ENCODE measurements around the gene SLC22A23. TPM values are rescaled to one million over a fixed set of nuclear protein-coding genes. Genes with fewer than 3 reads are reported as not detected.

SLC22A23 gene
- total RNA-seq, 1 donor from 2014 or later: 18.7 TPM

DNA sequence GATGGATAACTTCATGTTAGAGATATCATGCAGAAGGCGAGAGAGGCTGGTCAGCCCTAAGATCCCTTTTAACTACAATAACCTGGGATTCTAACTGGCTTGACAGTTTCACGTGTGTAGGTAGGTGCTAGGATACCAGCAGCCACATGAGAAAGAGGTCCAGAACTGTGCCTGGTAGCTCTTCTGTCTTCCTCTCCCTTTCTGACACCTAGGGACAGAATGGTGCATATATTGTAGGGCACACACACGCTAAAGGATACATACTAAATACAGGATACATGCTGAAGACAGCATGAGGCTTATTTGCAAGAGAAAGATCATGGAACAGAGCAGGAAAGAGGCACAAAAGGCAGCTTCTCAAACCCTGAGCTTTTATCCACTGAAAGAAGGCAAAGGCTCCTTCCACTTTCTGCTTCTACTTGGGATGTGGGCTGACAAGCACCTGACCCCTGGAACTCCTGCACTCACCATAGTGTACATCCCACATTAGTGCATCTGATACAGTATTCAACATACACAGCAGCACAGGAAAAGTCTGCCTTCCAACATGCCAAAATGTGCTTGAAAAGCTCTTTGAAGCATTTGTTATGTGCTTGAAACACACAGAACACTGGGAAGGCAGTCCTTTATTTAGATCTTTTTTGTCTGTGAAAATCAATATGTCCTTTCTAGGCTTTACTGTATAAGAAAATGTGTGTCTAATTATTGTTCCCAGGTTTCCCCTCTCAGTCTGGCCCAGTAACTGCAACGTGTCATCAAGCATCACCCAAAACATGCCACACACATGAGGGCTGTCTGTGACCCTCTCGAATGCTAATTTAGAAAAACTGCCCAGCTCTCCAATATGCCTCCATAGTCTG lies 3.2 kb downstream of the SLC22A23 start:
- H3K27me3 ChIP-seq (ENCODE audit: control insufficient read depth, insufficient read depth, low read length): no peaks in the 10 kb centered on the region
- FAIRE-seq (no peak), DNase-seq (ENCODE audit: low read depth) (no peak)
- H3K36me3 ChIP-seq (ENCODE audit: control insufficient read depth, insufficient read depth, low read length): no peaks in the 10 kb centered on the region
- peak overlapping the region; percentile 69 for H3K4me3 ChIP-seq (ENCODE audit: low read depth, low read length)
- TF ChIP-seq, protein P1, sequence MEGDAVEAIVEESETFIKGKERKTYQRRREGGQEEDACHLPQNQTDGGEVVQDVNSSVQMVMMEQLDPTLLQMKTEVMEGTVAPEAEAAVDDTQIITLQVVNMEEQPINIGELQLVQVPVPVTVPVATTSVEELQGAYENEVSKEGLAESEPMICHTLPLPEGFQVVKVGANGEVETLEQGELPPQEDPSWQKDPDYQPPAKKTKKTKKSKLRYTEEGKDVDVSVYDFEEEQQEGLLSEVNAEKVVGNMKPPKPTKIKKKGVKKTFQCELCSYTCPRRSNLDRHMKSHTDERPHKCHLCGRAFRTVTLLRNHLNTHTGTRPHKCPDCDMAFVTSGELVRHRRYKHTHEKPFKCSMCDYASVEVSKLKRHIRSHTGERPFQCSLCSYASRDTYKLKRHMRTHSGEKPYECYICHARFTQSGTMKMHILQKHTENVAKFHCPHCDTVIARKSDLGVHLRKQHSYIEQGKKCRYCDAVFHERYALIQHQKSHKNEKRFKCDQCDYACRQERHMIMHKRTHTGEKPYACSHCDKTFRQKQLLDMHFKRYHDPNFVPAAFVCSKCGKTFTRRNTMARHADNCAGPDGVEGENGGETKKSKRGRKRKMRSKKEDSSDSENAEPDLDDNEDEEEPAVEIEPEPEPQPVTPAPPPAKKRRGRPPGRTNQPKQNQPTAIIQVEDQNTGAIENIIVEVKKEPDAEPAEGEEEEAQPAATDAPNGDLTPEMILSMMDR (IDR thresholded peaks at IDR 0.05; ENCODE audit: insufficient read depth, low read length, severe bottlenecking): no peak

GRCh38 chr6:3451498-3451897 lies 5.4 kb downstream of the SLC22A23 start:
- H3K4me3 ChIP-seq (ENCODE audit: low read depth, low read length): no peak overlapping the region
- H3K36me3 ChIP-seq (ENCODE audit: control insufficient read depth, insufficient read depth, low read length): no peaks in the 10 kb centered on the region
- DNase-seq (ENCODE audit: low read depth) (no peak), FAIRE-seq (no peak)
- no peaks in the 10 kb centered on the region for H3K27me3 ChIP-seq (ENCODE audit: control insufficient read depth, insufficient read depth, low read length)
- TF ChIP-seq, protein P1 (IDR thresholded peaks at IDR 0.05; ENCODE audit: insufficient read depth, low read length, severe bottlenecking): no peak

DNA sequence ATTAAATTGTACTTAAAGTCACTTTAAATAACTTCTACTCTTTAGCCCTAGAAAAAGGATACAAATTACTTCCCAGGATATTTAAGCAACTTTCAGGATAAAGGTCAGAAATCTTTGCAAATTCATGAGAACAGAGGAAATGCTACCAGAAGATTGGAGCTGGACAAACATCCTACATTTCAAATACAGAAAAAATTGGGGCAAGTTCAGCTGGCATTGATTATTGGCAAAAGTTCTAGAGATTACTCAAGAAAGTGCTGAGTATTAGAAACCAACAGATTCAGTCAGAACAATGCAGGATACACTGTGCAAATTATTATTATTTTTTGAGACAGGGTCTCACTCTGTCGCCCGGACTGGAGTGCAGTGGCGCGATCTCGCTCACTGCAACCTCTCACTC lies 6.0 kb downstream of the SLC22A23 start:
- Histone ChIP-seq H3K27me3 (ENCODE audit: control insufficient read depth, insufficient read depth, low read length) (no peaks in the 10 kb centered on the region), H3K4me3 (ENCODE audit: low read depth, low read length) (no peak overlapping the region), H3K36me3 (ENCODE audit: control insufficient read depth, insufficient read depth, low read length) (no peaks in the 10 kb centered on the region)
- DNase-seq (ENCODE audit: low read depth) (no peak), FAIRE-seq (no peak)
- TF ChIP-seq, protein P1 (IDR thresholded peaks at IDR 0.05; ENCODE audit: insufficient read depth, low read length, severe bottlenecking): no peak

DNA sequence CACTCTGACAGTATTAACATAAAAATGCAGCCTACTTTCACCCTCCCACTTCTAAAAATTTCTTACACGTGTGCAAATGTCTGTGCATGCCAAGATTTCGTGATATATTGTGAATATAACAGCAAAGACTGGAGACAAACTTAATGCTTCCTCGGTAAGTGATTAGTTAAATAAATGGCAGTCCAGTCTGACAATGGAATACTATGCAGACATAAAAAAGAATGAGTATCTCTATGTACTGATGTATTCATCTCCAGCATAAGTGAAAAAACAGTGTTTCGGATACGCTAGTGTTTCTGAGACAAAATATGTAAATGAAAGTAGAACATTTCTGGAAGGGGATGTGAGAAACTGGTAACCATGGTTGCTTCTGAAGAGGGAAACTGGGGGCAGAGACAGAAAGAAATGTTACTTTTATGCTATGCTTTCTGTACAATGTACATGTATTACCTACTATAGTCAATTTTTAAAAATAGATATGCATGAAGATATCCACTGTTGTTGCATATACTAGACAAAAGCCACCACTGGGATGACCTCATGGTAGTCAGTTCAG lies 7.0 kb downstream of the SLC22A23 start:
- FAIRE-seq: no peak
- Histone ChIP-seq H3K4me3 (ENCODE audit: low read depth, low read length) (no peak overlapping the region), H3K36me3 (ENCODE audit: control insufficient read depth, insufficient read depth, low read length) (no peaks in the 10 kb centered on the region), H3K27me3 (ENCODE audit: control insufficient read depth, insufficient read depth, low read length) (no peaks in the 10 kb centered on the region)
- TF ChIP-seq, protein P1 (IDR thresholded peaks at IDR 0.05; ENCODE audit: insufficient read depth, low read length, severe bottlenecking): no peak
- DNase-seq (ENCODE audit: low read depth): no peak

DNA sequence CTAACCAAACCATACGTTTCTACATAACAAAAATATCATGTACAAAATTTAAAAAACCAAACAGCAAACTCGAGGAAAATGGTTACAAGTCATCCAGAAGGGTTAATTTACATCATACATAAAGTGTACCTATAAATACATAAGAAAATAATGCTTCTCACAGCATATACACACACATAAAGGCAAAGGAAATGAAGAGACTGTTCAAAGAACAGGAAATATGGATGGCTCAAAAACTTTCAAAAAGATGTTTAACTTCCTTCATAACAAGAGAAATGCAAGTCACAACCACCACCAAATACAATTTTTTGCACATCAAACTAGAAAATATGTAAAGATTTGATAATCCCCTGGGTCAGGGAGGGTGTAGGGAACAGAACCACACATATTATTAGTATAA lies 7.5 kb downstream of the SLC22A23 start:
- TF ChIP-seq, protein P1 (IDR thresholded peaks at IDR 0.05; ENCODE audit: insufficient read depth, low read length, severe bottlenecking): no peak
- Histone ChIP-seq H3K27me3 (ENCODE audit: control insufficient read depth, insufficient read depth, low read length) (no peaks in the 10 kb centered on the region), H3K4me3 (ENCODE audit: low read depth, low read length) (no peak overlapping the region), H3K36me3 (ENCODE audit: control insufficient read depth, insufficient read depth, low read length) (no peaks in the 10 kb centered on the region)
- FAIRE-seq (no peak), DNase-seq (ENCODE audit: low read depth) (no peak)

Data from bronchial epithelial cell (primary cell).